GM19099 (cell line): Measurements from ENCODE around the gene FTO.

Experiments used
- POLR2A ChIP-seq: IDR thresholded peaks from 3 replicates; pipeline ENCODE4 v1.6.1; 2011; ENCODE audit warnings: low read depth; ENCODE audit not compliant: insufficient read length; ENCODE audit errors: extremely low read depth

FTO gene

GRCh38 chr16:54200161-54200534 lies 496.2 kb downstream of the FTO start:
- TF ChIP-seq POLR2A = no peak

- no peak for TF ChIP-seq POLR2A
Measured at GRCh38 chr16:54200720-54201119, 496.8 kb downstream of the FTO start.

- TF ChIP-seq POLR2A = no peak
Measured at GRCh38 chr16:54201200-54201599, 497.2 kb downstream of the FTO start.
